WTC11 (cell line): ENCODE measurements around the gene TYSND1. TPM values are rescaled to one million over a fixed set of nuclear protein-coding genes. Genes with fewer than 3 reads are reported as not detected.
A peak's percentile ranks its signal among the peaks of the same experiment; 100 is the strongest.

Source experiments
- ATAC-seq: fragments of 200-7000 bp; cut with Tn5 transposase; 2 replicates; pipeline ENCODE4 v1.10.0; 2021; ENCODE audit warnings: mild to moderate bottlenecking, moderate library complexity
- CTCF ChIA-PET: fragments of 300-600 bp; sonication (Branson Sonifier 250); formaldehyde crosslinking; loops from one replicate; lab custom pipeline; 2021; ENCODE audit warnings: antibody characterized with exemption; lab: Charles Lee
- POLR2A ChIA-PET: fragments of 350-600 bp; sonication (Branson Sonifier 250); formaldehyde crosslinking; loops from one replicate; lab custom pipeline; 2021; ENCODE audit warnings: antibody characterized with exemption; lab: Charles Lee
- DNase-seq: peaks from one replicate; pipeline ENCODE4 v3.0.0; 2021; ENCODE audit warnings: low spot score
- H3K27ac Mint-ChIP-seq: 2 replicates; pipeline ENCODE4 v1.8.0; 2021; ENCODE audit warnings: mixed read lengths
- H3K27me3 Mint-ChIP-seq: 2 replicates; pipeline ENCODE4 v1.8.0; 2021; ENCODE audit warnings: low read depth, mild to moderate bottlenecking, moderate library complexity, mixed read lengths
- H3K36me3 Mint-ChIP-seq: 2 replicates; pipeline ENCODE4 v1.8.0; 2021; ENCODE audit warnings: mixed read lengths
- H3K4me1 Mint-ChIP-seq: 2 replicates; pipeline ENCODE4 v1.8.0; 2022; ENCODE audit warnings: mixed read lengths
- H3K4me3 Mint-ChIP-seq: 2 replicates; pipeline ENCODE4 v1.8.0; 2021; ENCODE audit warnings: mild to moderate bottlenecking, moderate library complexity, mixed read lengths
- H3K9me3 Mint-ChIP-seq: 2 replicates; pipeline ENCODE4 v1.8.0; 2021; ENCODE audit warnings: mixed read lengths
- CREB1 ChIP-seq: sonication (generic); formaldehyde crosslinking; IDR thresholded peaks from 2 replicates; pipeline ENCODE4 v1.8.0; 2023; ENCODE audit warnings: mild to moderate bottlenecking, missing genetic modification reagents
- E2F4 ChIP-seq: sonication (generic); formaldehyde crosslinking; IDR thresholded peaks from 2 replicates; pipeline ENCODE4 v1.8.1; 2022; ENCODE audit warnings: low read depth, mild to moderate bottlenecking, moderate library complexity, missing genetic modification reagents, borderline replicate concordance
- ELF4 ChIP-seq: sonication (generic); formaldehyde crosslinking; IDR thresholded peaks from 2 replicates; pipeline ENCODE4 v1.8.1; 2022; ENCODE audit warnings: low read depth, mild to moderate bottlenecking, moderate library complexity, missing genetic modification reagents
- FOXK1 ChIP-seq: sonication (generic); formaldehyde crosslinking; IDR thresholded peaks from 2 replicates; pipeline ENCODE4 v1.8.0; 2022; ENCODE audit warnings: mild to moderate bottlenecking, moderate library complexity, missing genetic modification reagents
- GRHL2 ChIP-seq: fragments of 250-450 bp; sonication (Bioruptor Pico); IDR thresholded peaks from 2 replicates; pipeline ENCODE4 v1.8.0; 2022; ENCODE audit warnings: mild to moderate bottlenecking, moderate library complexity; ENCODE audit not compliant: insufficient replicate concordance, severe bottlenecking
- IRF2 ChIP-seq: sonication (generic); formaldehyde crosslinking; IDR thresholded peaks from 2 replicates; pipeline ENCODE4 v1.8.0; 2022; ENCODE audit warnings: low read depth, missing genetic modification reagents, borderline replicate concordance
- MXD4 ChIP-seq: fragments of 250-450 bp; sonication (Bioruptor Pico); IDR thresholded peaks from 2 replicates; pipeline ENCODE4 v1.8.0; 2021; ENCODE audit warnings: mild to moderate bottlenecking, moderate library complexity, borderline replicate concordance
- NFATC4 ChIP-seq: fragments of 250-450 bp; sonication (Bioruptor Pico); IDR thresholded peaks from 2 replicates; pipeline ENCODE4 v1.9.0; 2021; ENCODE audit warnings: mild to moderate bottlenecking
- PRRX2 ChIP-seq: fragments of 250-450 bp; sonication (Bioruptor Pico); IDR thresholded peaks from 2 replicates; pipeline ENCODE4 v1.8.0; 2021; ENCODE audit warnings: mild to moderate bottlenecking
- RORB ChIP-seq: fragments of 250-450 bp; sonication (Bioruptor Pico); IDR thresholded peaks from 2 replicates; pipeline ENCODE4 v1.9.0; 2021; ENCODE audit warnings: mild to moderate bottlenecking
- SOX15 ChIP-seq: fragments of 250-450 bp; sonication (Bioruptor Pico); IDR thresholded peaks from 2 replicates; pipeline ENCODE4 v1.9.0; 2021; ENCODE audit warnings: mild to moderate bottlenecking
- TP53 ChIP-seq: sonication (generic); formaldehyde crosslinking; IDR thresholded peaks from 2 replicates; pipeline ENCODE4 v1.8.1; 2023; ENCODE audit warnings: mild to moderate bottlenecking, missing genetic modification reagents
- USF2 ChIP-seq: sonication (generic); formaldehyde crosslinking; IDR thresholded peaks from 2 replicates; pipeline ENCODE4 v1.8.1; 2023; ENCODE audit warnings: mild to moderate bottlenecking, missing genetic modification reagents, moderate library complexity
- ZNF263 ChIP-seq: sonication (generic); formaldehyde crosslinking; IDR thresholded peaks from 2 replicates; pipeline ENCODE4 v1.8.1; 2022; ENCODE audit warnings: low read depth, mild to moderate bottlenecking, moderate library complexity, missing genetic modification reagents
- total RNA-seq: library from RNA; stranded (reverse); gene quantifications from 3 replicates; pipeline ENCODE4 v1.2.3, GENCODE V29; 2021
- TF ChIP-seq, protein P1 (sequence below): fragments of 200-600 bp; IDR thresholded peaks from 2 replicates; pipeline ENCODE4 v1.8.0; 2022; ENCODE audit warnings: antibody characterized with exemption
- TF ChIP-seq, protein P2 (sequence below): sonication (generic); formaldehyde crosslinking; IDR thresholded peaks from 2 replicates; pipeline ENCODE4 v1.8.0; 2022; ENCODE audit warnings: mild to moderate bottlenecking, missing genetic modification reagents
- TF ChIP-seq, protein P3 (sequence below): sonication (generic); formaldehyde crosslinking; IDR thresholded peaks from 2 replicates; pipeline ENCODE4 v1.8.0; 2022; ENCODE audit warnings: mild to moderate bottlenecking, missing genetic modification reagents

Gene TYSND1
- total RNA-seq, 1 experiment from 2014 or later, result 18.9 TPM

DNA sequence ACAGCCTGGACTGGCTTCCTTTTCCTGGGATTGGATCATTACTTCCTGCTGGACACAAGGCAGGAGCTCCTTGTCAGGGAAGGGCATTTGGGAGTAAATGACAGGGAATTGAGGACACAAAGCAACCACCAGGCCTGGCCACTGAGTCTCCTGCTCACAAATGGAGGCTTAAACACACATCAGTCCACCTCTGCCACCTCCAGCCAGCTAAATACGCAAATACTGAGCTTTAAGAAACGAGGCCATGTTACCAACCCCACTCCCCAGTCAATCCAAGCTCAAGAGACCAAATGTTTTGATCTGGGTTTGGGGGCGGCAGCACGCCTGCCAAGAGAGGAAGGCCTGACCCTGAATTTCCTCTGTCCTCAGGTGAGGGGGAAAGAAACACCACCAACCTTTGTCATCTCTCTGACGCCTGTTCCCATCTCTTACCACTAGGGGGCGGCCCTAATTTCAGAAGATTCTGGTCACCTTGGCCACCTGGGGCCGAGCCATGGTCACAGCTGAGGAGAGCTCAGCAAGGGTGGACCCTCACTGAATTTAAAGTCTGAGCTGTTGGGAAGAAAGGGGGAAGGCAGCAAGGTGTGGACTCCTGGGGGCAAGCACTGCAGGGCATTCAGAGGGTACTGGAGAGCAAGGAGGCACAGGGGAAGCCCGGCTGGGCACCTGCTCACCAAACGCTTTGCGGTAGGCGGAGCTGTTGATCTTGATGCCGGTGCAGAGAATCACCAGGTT is 30.4 kb downstream of the TYSND1 start:
- ATAC-seq, result peak; percentile 85
- no peaks in the 10 kb centered on the region for H3K9me3 Mint-ChIP-seq
- H3K36me3 Mint-ChIP-seq, result peaks cover 3% of the 10 kb centered on the region
- H3K4me1 Mint-ChIP-seq, result peaks cover 10% of the 10 kb centered on the region; the same call in 1 of the 2 replicates
- H3K4me3 Mint-ChIP-seq, result no peak overlapping the region
- TF ChIP-seq CREB1 (CRISPR knock-in tag), result no peak
- TF ChIP-seq, protein P1, sequence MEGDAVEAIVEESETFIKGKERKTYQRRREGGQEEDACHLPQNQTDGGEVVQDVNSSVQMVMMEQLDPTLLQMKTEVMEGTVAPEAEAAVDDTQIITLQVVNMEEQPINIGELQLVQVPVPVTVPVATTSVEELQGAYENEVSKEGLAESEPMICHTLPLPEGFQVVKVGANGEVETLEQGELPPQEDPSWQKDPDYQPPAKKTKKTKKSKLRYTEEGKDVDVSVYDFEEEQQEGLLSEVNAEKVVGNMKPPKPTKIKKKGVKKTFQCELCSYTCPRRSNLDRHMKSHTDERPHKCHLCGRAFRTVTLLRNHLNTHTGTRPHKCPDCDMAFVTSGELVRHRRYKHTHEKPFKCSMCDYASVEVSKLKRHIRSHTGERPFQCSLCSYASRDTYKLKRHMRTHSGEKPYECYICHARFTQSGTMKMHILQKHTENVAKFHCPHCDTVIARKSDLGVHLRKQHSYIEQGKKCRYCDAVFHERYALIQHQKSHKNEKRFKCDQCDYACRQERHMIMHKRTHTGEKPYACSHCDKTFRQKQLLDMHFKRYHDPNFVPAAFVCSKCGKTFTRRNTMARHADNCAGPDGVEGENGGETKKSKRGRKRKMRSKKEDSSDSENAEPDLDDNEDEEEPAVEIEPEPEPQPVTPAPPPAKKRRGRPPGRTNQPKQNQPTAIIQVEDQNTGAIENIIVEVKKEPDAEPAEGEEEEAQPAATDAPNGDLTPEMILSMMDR, result peak; percentile 92
- ChIA-PET CTCF (interaction anchor here (0.6 to 5.5 kb wide), 35 partner anchors 7 to 1725 kb away, joined by 3 to 79 read pairs (median 4); partner anchors contain the start of genes AIFM2, PPA1, SAR1A and TYSND1), POLR2A (interaction anchor here (2.1 kb wide), 1 partner anchor 30 kb away, joined by 8 read pairs; the partner anchor contains the start of gene TYSND1)
- H3K27me3 Mint-ChIP-seq, result no peaks in the 10 kb centered on the region
- 0 out of 2 replicates have a peak overlapping the region, but pooled peaks have one; percentile 30 for H3K27ac Mint-ChIP-seq
- peak; percentile 77 for DNase-seq

DNA sequence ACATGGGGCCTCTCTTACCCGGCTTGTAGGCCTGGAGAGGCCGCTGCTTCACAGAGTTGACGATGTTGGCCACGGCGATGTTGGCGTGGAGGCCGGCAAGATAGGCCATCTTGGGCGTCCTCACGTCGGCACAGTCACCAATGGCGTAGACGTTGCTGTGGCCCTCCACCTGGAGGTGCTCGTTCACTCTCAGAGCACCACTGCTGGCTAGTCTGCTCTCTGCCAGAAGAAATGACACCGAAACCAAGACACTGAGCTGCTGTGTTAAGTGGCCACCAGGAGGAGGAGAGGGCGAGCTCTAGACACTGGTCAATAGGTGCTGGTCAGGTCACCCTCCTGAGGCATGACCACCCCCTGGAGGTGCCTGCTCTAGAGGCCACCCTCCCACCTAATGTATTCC is 31.6 kb downstream of the TYSND1 start:
- no peak for DNase-seq
- peaks cover 3% of the 10 kb centered on the region for H3K36me3 Mint-ChIP-seq
- no peak overlapping the region for H3K4me3 Mint-ChIP-seq
- POLR2A ChIA-PET, result interaction anchor here (2.1 kb wide), 1 partner anchor 31 kb away, joined by 8 read pairs; the partner anchor contains the start of gene TYSND1
- H3K4me1 Mint-ChIP-seq, result peaks cover 3% of the 10 kb centered on the region; the same call in 1 of the 2 replicates
- TF ChIP-seq SOX15 (CRISPR knock-in tag) (no peak), MXD4 (no peak), IRF2 (no peak), RORB (CRISPR knock-in tag) (no peak), PRRX2 (no peak), TP53 (no peak), NFATC4 (CRISPR knock-in tag) (no peak), GRHL2 (CRISPR knock-in tag) (no peak), ELF4 (CRISPR knock-in tag) (no peak), ZNF263 (CRISPR knock-in tag) (no peak), FOXK1 (CRISPR knock-in tag) (no peak), USF2 (CRISPR knock-in tag) (no peak), E2F4 (CRISPR knock-in tag) (no peak)
- TF ChIP-seq, protein P2, sequence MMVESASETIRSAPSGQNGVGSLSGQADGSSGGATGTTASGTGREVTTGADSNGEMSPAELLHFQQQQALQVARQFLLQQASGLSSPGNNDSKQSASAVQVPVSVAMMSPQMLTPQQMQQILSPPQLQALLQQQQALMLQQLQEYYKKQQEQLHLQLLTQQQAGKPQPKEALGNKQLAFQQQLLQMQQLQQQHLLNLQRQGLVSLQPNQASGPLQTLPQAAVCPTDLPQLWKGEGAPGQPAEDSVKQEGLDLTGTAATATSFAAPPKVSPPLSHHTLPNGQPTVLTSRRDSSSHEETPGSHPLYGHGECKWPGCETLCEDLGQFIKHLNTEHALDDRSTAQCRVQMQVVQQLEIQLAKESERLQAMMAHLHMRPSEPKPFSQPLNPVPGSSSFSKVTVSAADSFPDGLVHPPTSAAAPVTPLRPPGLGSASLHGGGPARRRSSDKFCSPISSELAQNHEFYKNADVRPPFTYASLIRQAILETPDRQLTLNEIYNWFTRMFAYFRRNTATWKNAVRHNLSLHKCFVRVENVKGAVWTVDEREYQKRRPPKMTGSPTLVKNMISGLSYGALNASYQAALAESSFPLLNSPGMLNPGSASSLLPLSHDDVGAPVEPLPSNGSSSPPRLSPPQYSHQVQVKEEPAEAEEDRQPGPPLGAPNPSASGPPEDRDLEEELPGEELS (CRISPR knock-in tag), result no peak
- TF ChIP-seq, protein P1, result no peak
- TF ChIP-seq, protein P3, sequence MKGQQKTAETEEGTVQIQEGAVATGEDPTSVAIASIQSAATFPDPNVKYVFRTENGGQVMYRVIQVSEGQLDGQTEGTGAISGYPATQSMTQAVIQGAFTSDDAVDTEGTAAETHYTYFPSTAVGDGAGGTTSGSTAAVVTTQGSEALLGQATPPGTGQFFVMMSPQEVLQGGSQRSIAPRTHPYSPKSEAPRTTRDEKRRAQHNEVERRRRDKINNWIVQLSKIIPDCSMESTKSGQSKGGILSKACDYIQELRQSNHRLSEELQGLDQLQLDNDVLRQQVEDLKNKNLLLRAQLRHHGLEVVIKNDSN, result no peak
- no peaks in the 10 kb centered on the region for H3K27me3 Mint-ChIP-seq
- no peaks in the 10 kb centered on the region for H3K9me3 Mint-ChIP-seq
- CTCF ChIA-PET, result interaction anchor here (0.6 to 5.5 kb wide), 15 partner anchors 8 to 311 kb away, joined by 3 to 79 read pairs (median 4); partner anchors contain the start of genes SAR1A and TYSND1
- ATAC-seq, result peak; percentile 25
- no peak overlapping the region; the same call in 1 of the 2 replicates for H3K27ac Mint-ChIP-seq
